B cell (primary cell): ENCODE results near the gene CNNM3. TPM values are rescaled to one million over a fixed set of nuclear protein-coding genes. Genes with fewer than 3 reads are reported as not detected.

Source experiments
- ATAC-seq: fragments of 200-7000 bp; cut with Tn5 transposase; one replicate; pipeline ENCODE4 v1.10.0; 2021; ENCODE audit warnings: low read depth, mild to moderate bottlenecking, moderate number of reproducible peaks, moderate library complexity
- CTCF ChIA-PET: fragments of 350-600 bp; sonication (Branson Sonifier 250); formaldehyde crosslinking; loops from one replicate; lab custom pipeline; 2021; ENCODE audit warnings: antibody characterized with exemption, inconsistent platforms; lab: Charles Lee
- POLR2A ChIA-PET: fragments of 350-600 bp; sonication (Branson Sonifier 250); formaldehyde crosslinking; loops from one replicate; lab custom pipeline; 2021; ENCODE audit warnings: antibody characterized with exemption; lab: Charles Lee
- DNase-seq: peaks from one replicate; pipeline ENCODE4 v3.0.0; 2013
- H2AFZ ChIP-seq: 2 replicates; pipeline ENCODE4 v1.6.1; 2012; ENCODE audit warnings: mild to moderate bottlenecking, low read depth, low read length; ENCODE audit not compliant: insufficient read depth, poor library complexity, severe bottlenecking
- H3K27ac ChIP-seq, 2 donors: 1 replicate in 1 of 2; 2 replicates in 1 of 2; pipeline ENCODE4 v1.5.1; 2012 to 2013; ENCODE audit warnings: low read length in 2 of 2, mild to moderate bottlenecking in 2 of 2, moderate library complexity in 1 of 2
- H3K27me3 ChIP-seq, 4 experiments: fragments of 200-600 bp in 1 of 4; sonication (generic) in 1 of 4; replicated peaks in 1 of 4; 1 replicate in 2 of 4; 2 replicates in 2 of 4; pipeline versions ENCODE4 v1.6.1 to v1.7.0; 2013 to 2016; ENCODE audit warnings: low read length in 3 of 4, mild to moderate bottlenecking in 2 of 4, mixed read lengths in 1 of 4, moderate library complexity in 1 of 4; ENCODE audit not compliant: insufficient read depth in 4 of 4, control insufficient read depth in 3 of 4; ENCODE audit errors: control extremely low read depth in 1 of 4
- H3K36me3 ChIP-seq, 2 experiments: replicated peaks in 1 of 2; 1 replicate in 1 of 2; 2 replicates in 1 of 2; pipeline versions ENCODE4 v1.6.1 to v1.7.1; 2013; ENCODE audit warnings: low read length in 1 of 2; ENCODE audit not compliant: insufficient read depth in 2 of 2, control insufficient read depth in 1 of 2; ENCODE audit errors: control extremely low read depth in 1 of 2, extremely low read depth in 1 of 2
- H3K4me1 ChIP-seq, 2 donors: fragments of 200-600 bp in 1 of 2; sonication (generic) in 1 of 2; 1 replicate in 1 of 2; 2 replicates in 1 of 2; pipeline versions ENCODE4 v1.5.1 to v1.6.1; 2013 to 2017; ENCODE audit warnings: low read length in 2 of 2; ENCODE audit not compliant: control insufficient read depth in 2 of 2, insufficient read depth in 2 of 2
- H3K4me2 ChIP-seq: replicated peaks from 2 replicates; pipeline ENCODE3; 2012; ENCODE audit warnings: mild to moderate bottlenecking, low read depth, low read length; ENCODE audit not compliant: poor library complexity, severe bottlenecking
- H3K4me3 ChIP-seq, 5 experiments: fragments of 200-600 bp in 1 of 5; sonication (generic) in 1 of 5; 1 replicate in 3 of 5; 2 replicates in 2 of 5; pipeline versions ENCODE4 v1.5.1 to v1.7.0; 2011 to 2016; ENCODE audit warnings: low read length in 4 of 5, mild to moderate bottlenecking in 4 of 5, low read depth in 2 of 5, control low read depth in 1 of 5, moderate library complexity in 1 of 5; ENCODE audit not compliant: insufficient read depth in 1 of 5; ENCODE audit errors: control extremely low read depth in 1 of 5, extremely low read depth in 1 of 5
- H3K79me2 ChIP-seq: fragments of 200-600 bp; sonication (generic); one replicate; pipeline ENCODE4 v1.6.0; 2016; ENCODE audit warnings: low read length; ENCODE audit not compliant: control insufficient read depth, insufficient read depth
- H3K9ac ChIP-seq: fragments of 200-600 bp; sonication (generic); 2 replicates; pipeline ENCODE4 v1.6.1; 2017; ENCODE audit warnings: mild to moderate bottlenecking, low read length, moderate library complexity
- H3K9me3 ChIP-seq, 3 donors: one replicate each; pipeline versions ENCODE4 v1.6.1 to v1.7.1; 2013; ENCODE audit warnings: low read length in 2 of 3; ENCODE audit not compliant: control insufficient read depth in 2 of 3, insufficient read depth in 1 of 3; ENCODE audit errors: control extremely low read depth in 1 of 3
- H4K20me1 ChIP-seq: 2 replicates; pipeline ENCODE4 v1.6.0; 2012; ENCODE audit warnings: mild to moderate bottlenecking, low read length; ENCODE audit not compliant: insufficient read depth, control insufficient read depth, poor library complexity, severe bottlenecking
- H3K27ac Mint-ChIP-seq: one replicate; pipeline ENCODE4 v1.8.0; 2021; ENCODE audit warnings: mixed read lengths
- H3K27me3 Mint-ChIP-seq: one replicate; pipeline ENCODE4 v1.8.0; 2021; ENCODE audit warnings: mixed read lengths
- H3K4me1 Mint-ChIP-seq: one replicate; pipeline ENCODE4 v1.8.0; 2021; ENCODE audit warnings: mixed read lengths
- H3K4me3 Mint-ChIP-seq: one replicate; pipeline ENCODE4 v1.8.0; 2021; ENCODE audit warnings: mixed read lengths
- H3K9me3 Mint-ChIP-seq: one replicate; pipeline ENCODE4 v1.8.0; 2022; ENCODE audit warnings: mixed read lengths; ENCODE audit not compliant: insufficient read depth
- CTCF ChIP-seq: fragments of 200-600 bp; IDR thresholded peaks from one replicate; pipeline ENCODE4 v1.8.0; 2022; ENCODE audit warnings: antibody characterized with exemption, mild to moderate bottlenecking
- EZH2 ChIP-seq: IDR thresholded peaks from 2 replicates; pipeline ENCODE4 v1.6.1; 2012; ENCODE audit warnings: borderline replicate concordance, low read depth, mild to moderate bottlenecking, moderate library complexity, low read length; ENCODE audit not compliant: insufficient read depth, poor library complexity, severe bottlenecking
- WGBS: methylation state at CpG from one replicate; pipeline ENCODE4 v1.1.5; 2013; ENCODE audit warnings: missing lambda C conversion rate; ENCODE audit not compliant: insufficient coverage; 5-methylcytosine and 5-hydroxymethylcytosine counted together
- intact Hi-C: fragments of 100-400 bp; cut with micrococcal nuclease; formaldehyde crosslinking; loops from one replicate; pipeline ENCODE4 v1.10.0; 2022
- polyA plus RNA-seq: library from polyadenylated mRNA; depleted of rRNA; stranded (reverse); fragments of >200 nt; gene quantifications from 2 replicates; pipeline ENCODE4 v1.2.3, GENCODE V29; 2012
- total RNA-seq, 2 donors: library from RNA; stranded (reverse); fragments of 120-200 nt in 1 of 2; gene quantifications; 1 replicate in 1 of 2; 2 replicates in 1 of 2; pipeline versions ENCODE4 v1.2.3 to v1.2.4, GENCODE V29; 2013 to 2022

The CNNM3 gene
- total and polyA plus RNA-seq, 2 donors (not counting 1 experiment from before 2014, with no cell fraction given), result 28.8 to 54.7 TPM

GRCh38 chr2:96831679-96832078, 15.6 kb downstream of the CNNM3 start:
- Histone ChIP-seq H3K4me3 (no peak overlapping the region), H2AFZ (no peak overlapping the region), H3K9me3 (no peaks in the 10 kb centered on the region), H3K27ac (no peak overlapping the region), H3K27me3 (no peaks in the 10 kb centered on the region), H3K79me2 (no peaks in the 10 kb centered on the region), H4K20me1 (peaks cover 6% of the 10 kb centered on the region), H3K9ac (no peak overlapping the region), H3K4me2 (no peak overlapping the region), H3K36me3 (peaks cover 0 to 75% of the 10 kb centered on the region in 2 experiments), H3K4me1 (peaks cover 0 to 5% of the 10 kb centered on the region in 2 donors)
- Mint-ChIP-seq H3K4me1 (peaks cover 10% of the 10 kb centered on the region), H3K27me3 (no peaks in the 10 kb centered on the region), H3K4me3 (no peak overlapping the region), H3K9me3 (no peaks in the 10 kb centered on the region), H3K27ac (no peak overlapping the region)
- POLR2A ChIA-PET, result no interaction called here
- no peak for ATAC-seq
- DNase-seq, result no peak
- CTCF ChIA-PET, result no interaction called here
- intact Hi-C loops, result no loop called here
- TF ChIP-seq CTCF (no peak), EZH2 (no peak)
- WGBS, result 94% methylated on average over 6 of the region's 10 CpGs

DNA sequence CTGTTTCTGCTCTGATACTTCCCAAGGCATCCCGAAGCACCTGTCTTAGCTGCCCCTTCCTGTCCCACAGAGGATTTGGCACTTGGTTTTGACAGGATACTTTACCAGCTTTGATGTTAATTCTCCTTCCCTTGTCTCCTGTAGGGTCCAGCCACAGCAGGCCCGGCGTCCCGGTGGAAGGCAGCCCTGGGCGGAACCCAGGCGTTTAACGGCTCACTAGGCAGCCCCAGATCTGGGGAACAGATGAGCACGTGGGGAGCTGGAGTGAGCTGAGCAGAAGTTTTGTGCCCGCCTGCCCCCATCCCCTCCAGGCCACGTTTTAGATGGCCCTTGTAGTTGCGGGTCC, 16.3 kb downstream of the CNNM3 start:
- Histone ChIP-seq H3K79me2 (no peaks in the 10 kb centered on the region), H3K36me3 (peaks cover 0 to 74% of the 10 kb centered on the region in 2 experiments), H4K20me1 (no peaks in the 10 kb centered on the region), H3K9me3 (no peaks in the 10 kb centered on the region), H2AFZ (no peak overlapping the region), H3K4me3 (no peak overlapping the region), H3K9ac (no peak overlapping the region), H3K4me1 (peaks cover 0 to 5% of the 10 kb centered on the region in 2 donors), H3K27ac (no peak overlapping the region), H3K27me3 (no peaks in the 10 kb centered on the region), H3K4me2 (no peak overlapping the region)
- WGBS, result 94% methylated on average over 11 of the region's 11 CpGs
- TF ChIP-seq EZH2 (no peak), CTCF (no peak)
- ATAC-seq (no peak), DNase-seq (no peak)
- intact Hi-C loops, result no loop called here
- Mint-ChIP-seq H3K27ac (no peak overlapping the region), H3K4me1 (peaks cover 10% of the 10 kb centered on the region), H3K9me3 (no peaks in the 10 kb centered on the region), H3K27me3 (no peaks in the 10 kb centered on the region), H3K4me3 (no peak overlapping the region)
- CTCF ChIA-PET, result no interaction called here
- POLR2A ChIA-PET, result no interaction called here
